Liver (tissue), 3 donors: ENCODE measurements around the gene IFNG-AS1.

Experiments used
- CTCF ChIP-seq: fragments of 150-350 bp; IDR thresholded peaks from 2 replicates; pipeline ENCODE4 v1.5.1; 2017; ENCODE audit warnings: improper control_type of control experiment, low read depth, low read length; ENCODE audit not compliant: missing input control
- EGR1 ChIP-seq, 2 donors: IDR thresholded peaks; 2 replicates each; pipeline ENCODE4 v1.6.1; 2016 to 2018; ENCODE audit warnings: antibody characterized with exemption in 2 of 2, low read depth in 2 of 2
- FOXA1 ChIP-seq: IDR thresholded peaks from 2 replicates; pipeline ENCODE4 v1.6.1; 2016; ENCODE audit warnings: antibody characterized with exemption
- HNF4G ChIP-seq: IDR thresholded peaks from 2 replicates; pipeline ENCODE4 v1.6.1; 2016; ENCODE audit warnings: antibody characterized with exemption
- JUND ChIP-seq, 2 donors: IDR thresholded peaks; 2 replicates each; pipeline ENCODE4 v1.6.1; 2016; ENCODE audit warnings: antibody characterized with exemption in 2 of 2
- MAX ChIP-seq: IDR thresholded peaks from 2 replicates; pipeline ENCODE4 v1.6.1; 2016; ENCODE audit warnings: antibody characterized with exemption
- REST ChIP-seq: IDR thresholded peaks from 2 replicates; pipeline ENCODE4 v1.6.1; 2016; ENCODE audit warnings: antibody characterized with exemption, mild to moderate bottlenecking
- RXRA ChIP-seq, 2 donors: IDR thresholded peaks; 2 replicates each; pipeline ENCODE4 v1.6.1; 2017 to 2018; ENCODE audit warnings: antibody characterized with exemption in 2 of 2, mild to moderate bottlenecking in 1 of 2
- SP1 ChIP-seq: IDR thresholded peaks from 2 replicates; pipeline ENCODE4 v1.6.1; 2018; ENCODE audit warnings: antibody characterized with exemption, mild to moderate bottlenecking
- TAF1 ChIP-seq: conservative IDR thresholded peaks from 2 replicates; pipeline ENCODE4 v1.6.1; 2016; ENCODE audit warnings: antibody characterized with exemption, mild to moderate bottlenecking
- YY1 ChIP-seq: IDR thresholded peaks from 2 replicates; pipeline ENCODE4 v1.6.1; 2016; ENCODE audit warnings: antibody characterized with exemption, mild to moderate bottlenecking
- TF ChIP-seq, protein P1 (sequence below): IDR thresholded peaks from 2 replicates; pipeline ENCODE4 v1.6.1; 2016; ENCODE audit warnings: antibody characterized with exemption
- TF ChIP-seq, protein P2 (sequence below): IDR thresholded peaks from 2 replicates; pipeline ENCODE4 v1.6.1; 2016; ENCODE audit warnings: antibody characterized with exemption
- donor health status: healthy.
- donor health status: healthy.

- TF ChIP-seq CTCF (no peak), EGR1 (IDR thresholded peaks at IDR 0.05; ENCODE audit: low read depth in 2 of 2) (no peak), JUND (IDR thresholded peaks at IDR 0.05) (no peak), YY1 (no peak), HNF4G (no peak), FOXA1 (no peak), SP1 (no peak), TAF1 (no peak), MAX (no peak), REST (no peak), RXRA (IDR thresholded peaks at IDR 0.05) (no peak)
- TF ChIP-seq, protein P1, sequence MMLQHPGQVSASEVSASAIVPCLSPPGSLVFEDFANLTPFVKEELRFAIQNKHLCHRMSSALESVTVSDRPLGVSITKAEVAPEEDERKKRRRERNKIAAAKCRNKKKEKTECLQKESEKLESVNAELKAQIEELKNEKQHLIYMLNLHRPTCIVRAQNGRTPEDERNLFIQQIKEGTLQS = no peak
- TF ChIP-seq, protein P2, sequence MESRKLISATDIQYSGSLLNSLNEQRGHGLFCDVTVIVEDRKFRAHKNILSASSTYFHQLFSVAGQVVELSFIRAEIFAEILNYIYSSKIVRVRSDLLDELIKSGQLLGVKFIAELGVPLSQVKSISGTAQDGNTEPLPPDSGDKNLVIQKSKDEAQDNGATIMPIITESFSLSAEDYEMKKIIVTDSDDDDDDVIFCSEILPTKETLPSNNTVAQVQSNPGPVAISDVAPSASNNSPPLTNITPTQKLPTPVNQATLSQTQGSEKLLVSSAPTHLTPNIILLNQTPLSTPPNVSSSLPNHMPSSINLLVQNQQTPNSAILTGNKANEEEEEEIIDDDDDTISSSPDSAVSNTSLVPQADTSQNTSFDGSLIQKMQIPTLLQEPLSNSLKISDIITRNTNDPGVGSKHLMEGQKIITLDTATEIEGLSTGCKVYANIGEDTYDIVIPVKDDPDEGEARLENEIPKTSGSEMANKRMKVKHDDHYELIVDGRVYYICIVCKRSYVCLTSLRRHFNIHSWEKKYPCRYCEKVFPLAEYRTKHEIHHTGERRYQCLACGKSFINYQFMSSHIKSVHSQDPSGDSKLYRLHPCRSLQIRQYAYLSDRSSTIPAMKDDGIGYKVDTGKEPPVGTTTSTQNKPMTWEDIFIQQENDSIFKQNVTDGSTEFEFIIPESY = no peak
Observed at GRCh38 chr12:68018315-68018714, 29.1 kb downstream of the IFNG-AS1 start.
